Inflammatory macrophage treated with lipopolysaccharide for 1 hour (primary cell): Measurements from ENCODE around the gene ZMAT3.
"Not testable (repeated sequence)": the region's sequence is repeated elsewhere in the genome, so short reads cannot be mapped to it uniquely, and the experiment has no call there.

Experiments used
- DNase-seq, 2 donors: peaks; one replicate each; pipeline ENCODE4 v3.0.0-alpha.2; 2020 to 2022

Gene ZMAT3

GRCh38 chr3:179067839-179068238 lies 3.8 kb downstream of the ZMAT3 start:
- DNase-seq, result no peak

GRCh38 chr3:179067291-179067690 lies 4.3 kb downstream of the ZMAT3 start:
- no peak for DNase-seq

- DNase-seq, result no peak
Observed at GRCh38 chr3:179063945-179064560, 7.6 kb downstream of the ZMAT3 start.

GRCh38 chr3:179056326-179056725 lies 15.3 kb downstream of the ZMAT3 start:
- no peak for DNase-seq

- not testable (repeated sequence) for DNase-seq
Observed at GRCh38 chr3:179054565-179054964, 17.0 kb downstream of the ZMAT3 start.

DNA sequence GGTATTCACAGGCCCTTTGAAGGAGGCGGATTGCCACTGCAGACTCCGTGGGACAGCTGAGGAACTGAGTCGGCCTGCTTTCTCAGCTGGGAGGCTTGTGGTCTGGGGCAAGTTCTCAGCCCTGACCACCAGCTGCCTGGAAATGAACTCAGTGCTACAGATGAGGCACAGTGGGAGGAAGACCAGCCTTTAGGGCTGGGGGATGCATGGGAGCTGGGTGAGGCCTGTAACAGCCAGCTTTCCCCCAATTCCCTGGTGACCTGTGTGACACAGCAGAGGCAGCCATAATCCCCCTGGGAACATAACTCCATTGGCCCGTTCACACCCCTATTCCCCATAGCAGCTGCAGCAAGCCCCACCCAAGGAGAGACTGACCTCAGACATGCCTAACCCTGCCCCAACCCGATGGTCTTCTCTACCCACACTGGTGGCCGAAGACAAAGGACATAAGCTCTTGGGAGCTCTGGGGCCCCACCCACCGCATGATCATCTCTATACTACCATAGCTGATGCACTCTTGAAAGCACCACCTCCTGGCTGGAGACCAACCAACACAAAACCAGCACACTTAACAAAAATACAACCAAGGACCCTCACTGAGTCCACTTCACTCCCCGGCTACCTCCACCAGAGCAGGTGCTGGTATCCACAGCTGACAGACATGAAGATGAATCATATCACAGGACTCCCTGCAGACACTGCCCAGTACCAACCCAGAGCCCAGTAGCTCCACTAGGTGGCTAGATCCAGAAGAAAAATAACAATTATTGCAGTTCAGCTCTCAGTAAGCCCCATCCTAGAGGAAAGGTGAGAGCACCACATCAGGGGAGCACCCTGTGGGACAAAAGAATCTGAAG lies 24.9 kb downstream of the ZMAT3 start:
- no peak for DNase-seq

GRCh38 chr3:179045719-179046402 lies 25.7 kb downstream of the ZMAT3 start:
- peak; percentile 7 to 10 for DNase-seq

DNA sequence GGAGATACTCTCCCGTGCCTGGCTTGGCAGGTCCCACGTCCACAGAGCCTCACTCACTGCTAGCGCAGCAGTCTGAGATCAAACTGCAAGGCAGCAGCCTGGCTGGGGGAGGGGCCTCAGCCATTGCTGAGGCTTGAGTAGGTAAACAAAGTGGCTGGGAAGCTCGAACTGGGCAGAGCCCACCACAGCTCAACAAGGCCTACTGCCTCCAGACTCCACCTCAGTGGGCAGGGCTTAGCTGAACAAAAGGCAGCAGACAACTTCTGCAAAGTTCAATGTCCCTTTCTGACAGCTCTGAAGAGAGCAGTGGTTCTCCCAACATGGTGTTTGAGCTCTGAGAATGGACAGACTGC lies 32.7 kb downstream of the ZMAT3 start:
- DNase-seq, result not testable (repeated sequence)

DNA sequence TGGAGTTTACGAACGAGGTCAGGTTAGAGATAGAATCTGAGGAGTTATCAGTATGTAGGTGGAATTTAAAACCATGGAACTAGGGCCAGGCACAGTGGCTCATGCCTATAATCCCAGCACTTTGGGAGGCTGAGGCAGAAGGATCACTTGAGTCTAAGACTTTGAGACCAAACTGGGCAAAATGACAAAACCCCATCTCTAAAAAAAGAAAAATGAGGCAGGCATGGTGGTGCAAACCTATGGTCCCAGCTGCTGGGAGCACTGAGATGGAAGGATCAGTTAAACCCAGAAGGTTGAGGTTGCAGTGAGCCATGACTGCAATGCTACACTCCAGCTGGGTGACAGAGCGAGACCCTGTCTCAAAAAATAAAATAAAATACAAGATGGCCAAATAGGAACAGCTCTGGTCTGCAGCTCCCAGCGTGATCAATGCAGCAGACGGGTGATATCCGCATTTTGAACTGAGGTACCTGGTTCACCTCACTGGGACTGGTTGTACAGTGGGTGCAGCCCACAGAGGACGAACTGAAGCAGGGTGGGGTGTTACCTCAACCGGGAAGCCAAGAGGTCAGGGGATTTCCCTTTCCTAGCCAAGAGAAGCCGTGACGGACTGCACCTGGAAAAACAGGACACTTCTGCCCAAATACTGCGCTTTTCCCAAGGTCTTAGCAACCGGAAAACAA lies 33.3 kb downstream of the ZMAT3 start:
- DNase-seq, result no peak

DNA sequence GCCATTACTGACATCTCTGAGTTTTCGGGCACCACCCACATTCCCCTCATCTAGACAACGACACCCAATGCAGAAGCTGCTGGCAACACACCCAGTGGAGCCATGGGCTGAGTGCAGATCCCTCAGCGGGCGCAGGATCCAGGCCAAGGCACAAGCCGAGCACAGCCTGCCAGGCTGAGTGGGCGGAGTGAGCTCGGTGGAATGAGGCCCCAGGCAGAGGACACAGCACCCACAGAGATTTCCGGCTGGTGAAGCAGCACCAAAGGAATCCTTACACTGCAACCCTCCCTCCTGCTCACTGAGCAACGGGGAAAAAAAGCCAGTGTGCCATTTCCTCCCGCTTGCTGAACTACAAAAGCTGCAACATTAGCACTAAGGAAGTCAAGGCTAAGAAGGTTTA lies 34.3 kb downstream of the ZMAT3 start:
- DNase-seq, result no peak

DNA sequence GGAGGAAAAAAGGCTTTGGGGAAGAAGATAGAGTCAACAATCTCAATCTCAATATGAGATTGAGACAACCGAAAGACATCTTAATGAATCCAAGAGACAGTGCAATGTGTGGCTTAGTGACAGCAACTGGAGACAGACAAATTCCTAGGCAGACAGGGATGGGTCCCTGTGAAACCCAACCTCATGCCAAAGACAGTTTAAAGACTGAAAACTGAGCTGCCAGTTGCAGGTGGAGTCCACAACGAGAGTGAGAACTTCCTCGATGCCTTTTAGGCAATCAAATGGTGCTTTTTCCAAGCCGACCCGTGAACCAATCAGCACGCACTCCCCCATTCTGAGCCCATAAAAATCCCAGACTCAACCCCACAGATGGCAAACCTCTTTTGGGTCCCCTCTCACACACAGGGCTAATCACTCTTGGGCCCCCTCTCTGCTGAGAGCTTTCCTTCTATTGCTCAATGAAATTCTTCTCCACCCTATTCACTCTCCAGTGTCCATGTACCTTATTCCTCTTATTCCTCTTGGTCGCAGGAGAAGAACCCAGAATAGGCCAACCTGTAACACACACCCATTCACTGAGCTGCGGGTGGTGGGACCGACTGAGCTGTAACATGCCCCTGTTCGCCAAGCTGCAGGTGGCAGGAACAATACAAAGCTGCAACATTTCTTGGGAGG lies 34.8 kb downstream of the ZMAT3 start:
- no peak for DNase-seq

DNA sequence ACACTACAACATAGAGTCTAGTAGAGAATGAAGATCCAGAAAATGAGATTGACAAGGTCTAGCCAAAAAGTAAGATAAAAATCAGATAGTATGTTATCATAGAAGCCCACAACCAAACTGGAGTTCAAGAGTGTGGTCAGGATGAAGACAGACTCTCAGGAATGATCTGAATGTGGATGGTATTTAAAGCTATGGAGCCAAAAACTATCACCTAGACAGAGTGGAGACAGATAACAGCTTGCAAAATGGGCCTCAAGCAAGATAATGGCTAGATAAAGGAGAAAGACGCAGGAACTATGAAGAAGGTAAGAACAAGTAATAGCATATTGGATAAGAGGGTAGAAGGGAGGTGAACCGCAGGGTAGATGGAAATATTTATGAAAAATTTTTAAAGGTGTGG lies 35.4 kb downstream of the ZMAT3 start:
- DNase-seq, result no peak

GRCh38 chr3:179035232-179035631 lies 36.4 kb downstream of the ZMAT3 start:
- no peak for DNase-seq

GRCh38 chr3:179033304-179033657 lies 38.3 kb downstream of the ZMAT3 start:
- DNase-seq, result not testable (repeated sequence)

DNA sequence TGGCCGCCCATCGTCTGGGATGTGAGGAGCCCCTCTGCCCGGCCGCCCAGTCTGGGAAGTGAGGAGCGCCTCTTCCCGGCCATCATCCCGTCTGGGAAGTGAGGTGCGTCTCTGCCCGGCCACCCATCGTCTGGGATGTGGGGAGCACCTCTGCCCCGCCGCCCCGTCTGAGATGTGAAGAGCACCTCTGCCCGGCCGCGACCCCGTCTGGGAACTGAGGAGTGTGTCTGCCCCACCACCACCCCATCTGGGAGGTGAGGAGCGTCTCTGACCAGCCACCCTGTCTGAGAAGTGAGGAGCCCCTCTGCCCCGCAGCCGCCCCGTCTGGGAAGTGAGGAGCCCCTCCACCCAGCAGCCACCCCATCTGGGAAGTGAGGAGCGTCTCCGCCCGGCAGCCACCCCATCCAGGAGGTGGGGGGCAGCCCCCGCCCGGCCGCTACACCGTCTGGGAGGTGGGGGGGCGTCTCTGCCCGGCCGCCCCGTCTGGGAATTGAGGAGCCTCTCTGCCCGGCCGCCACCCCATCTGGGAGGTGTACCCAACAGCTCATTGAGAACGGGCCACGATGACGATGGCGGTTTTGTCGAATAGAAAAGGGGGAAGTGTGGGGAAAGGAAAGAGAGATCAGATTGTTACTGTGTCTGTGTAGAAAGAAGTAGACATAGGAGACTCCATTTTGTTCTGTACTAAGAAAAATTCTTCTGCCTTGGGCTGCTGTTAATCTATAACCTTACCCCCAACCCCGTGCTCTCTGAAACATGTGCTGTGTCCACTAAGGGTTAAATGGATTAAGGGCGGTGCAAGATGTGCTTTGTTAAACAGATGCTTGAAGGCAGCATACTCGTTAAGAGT lies 38.9 kb downstream of the ZMAT3 start:
- not testable (repeated sequence) for DNase-seq

DNA sequence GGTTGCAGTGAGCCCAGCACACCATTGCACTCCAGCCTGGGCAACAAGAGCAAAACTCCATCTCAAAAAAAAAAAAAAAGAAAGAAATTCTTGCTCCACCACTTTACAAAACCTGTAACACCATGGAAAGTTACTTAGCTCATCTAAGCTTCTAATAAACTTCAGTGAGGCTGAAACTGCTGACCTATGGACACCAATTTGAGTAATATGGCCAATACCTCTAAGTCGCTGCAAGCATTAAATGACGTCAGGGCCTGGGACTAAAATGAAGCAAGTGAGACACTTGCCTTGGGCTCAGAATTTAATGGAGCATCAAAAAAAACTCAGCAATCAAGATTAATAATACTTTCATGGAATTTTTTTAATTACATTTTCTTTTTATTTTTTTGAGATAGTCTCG lies 42.5 kb downstream of the ZMAT3 start:
- no peak for DNase-seq

DNA sequence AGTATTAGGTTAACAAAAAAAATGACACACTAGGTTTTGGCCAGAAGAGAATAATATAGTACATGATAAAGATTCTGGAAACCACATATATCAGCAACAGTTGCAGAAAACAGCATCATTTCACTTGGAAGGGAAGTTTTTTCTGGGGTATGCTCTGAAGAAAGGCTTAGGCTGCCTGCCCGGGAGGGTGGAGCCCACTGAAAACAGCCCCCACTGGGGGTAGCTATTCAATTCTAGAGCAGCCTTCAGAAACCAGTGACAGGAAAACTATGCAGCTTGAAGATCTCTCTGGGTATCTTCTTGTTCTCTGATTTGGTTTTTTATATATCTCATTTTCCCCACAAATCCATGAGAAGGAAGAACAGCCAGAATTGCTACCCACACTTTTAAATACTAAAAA lies 43.2 kb downstream of the ZMAT3 start:
- no peak for DNase-seq

DNA sequence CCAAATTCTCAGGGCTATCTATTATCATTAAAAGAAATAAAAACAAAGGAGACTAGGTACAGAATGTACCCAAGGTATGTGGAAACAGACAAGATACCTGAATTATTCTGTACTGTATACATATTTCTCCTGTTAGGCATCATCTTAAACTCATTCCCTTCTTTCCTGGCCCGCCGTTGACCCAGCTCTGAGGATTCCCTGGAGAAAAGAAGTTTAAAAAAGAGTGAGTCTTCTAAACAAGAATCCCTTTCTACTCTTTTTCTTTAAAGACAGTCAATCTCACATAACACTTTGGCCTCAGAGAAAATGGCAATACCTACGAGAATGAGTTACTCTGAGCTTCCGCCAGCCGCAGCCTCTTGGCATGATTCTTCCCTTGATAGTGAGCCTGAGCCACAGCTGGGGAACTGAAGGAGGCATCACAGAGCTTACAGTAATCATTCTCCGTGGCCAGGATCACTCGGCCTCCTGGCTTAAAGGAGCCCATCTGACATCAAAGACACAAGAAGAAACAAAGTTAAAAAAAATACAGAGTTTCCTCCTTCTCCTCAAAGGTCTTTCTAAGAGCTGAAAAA lies 44.2 kb downstream of the ZMAT3 start:
- no peak for DNase-seq

DNA sequence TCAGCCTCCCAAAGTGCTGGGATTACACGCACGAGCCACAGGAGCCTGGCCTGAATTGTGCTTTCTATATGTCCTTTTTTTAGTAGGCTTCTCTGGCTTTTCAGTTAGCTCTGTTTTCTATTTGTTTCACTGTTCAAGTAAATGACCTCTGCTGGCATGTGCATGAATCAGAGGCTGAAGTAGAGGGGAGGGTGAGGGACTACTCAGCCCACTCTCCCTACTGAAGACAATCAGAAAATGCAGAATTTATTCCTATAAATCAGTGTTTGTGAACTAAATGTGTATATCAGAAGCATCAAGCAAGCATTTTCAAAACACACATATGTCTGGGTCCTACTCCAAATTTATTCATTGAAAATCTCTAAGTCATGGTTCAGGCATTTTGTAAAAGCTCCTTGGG lies 45.0 kb downstream of the ZMAT3 start:
- DNase-seq, result no peak

GRCh38 chr3:179021119-179021903 lies 50.3 kb downstream of the ZMAT3 start:
- DNase-seq, result no peak

GRCh38 chr3:179020112-179020511 lies 51.5 kb downstream of the ZMAT3 start:
- no peak for DNase-seq
